HG03103 (cell line): ENCODE results near the gene CTBP1.

ENCODE experiments used
- ATAC-seq: cut with Tn5 transposase; IDR thresholded peaks from one replicate; pipeline ENCODE4 v1.9.1; 2021; ENCODE audit warnings: low read depth; ENCODE audit not compliant: unreplicated experiment

The CTBP1 gene

GRCh38 chr4:1226144-1226481 lies 22.8 kb downstream of the CTBP1 start:
- ATAC-seq = no peak

- no peak for ATAC-seq
Observed at GRCh38 chr4:1225272-1226143, 23.4 kb downstream of the CTBP1 start.

GRCh38 chr4:1223841-1224809 lies 24.8 kb downstream of the CTBP1 start:
- no peak for ATAC-seq

- no peak for ATAC-seq
Observed at GRCh38 chr4:1222938-1223690, 25.8 kb downstream of the CTBP1 start.

- no peak for ATAC-seq
Observed at GRCh38 chr4:1222036-1222789, 26.7 kb downstream of the CTBP1 start.

- no peak for ATAC-seq
Observed at GRCh38 chr4:1221155-1221870, 27.6 kb downstream of the CTBP1 start.

GRCh38 chr4:1220566-1220965 lies 28.4 kb downstream of the CTBP1 start:
- ATAC-seq = no peak

GRCh38 chr4:1219566-1219950 lies 29.4 kb downstream of the CTBP1 start:
- ATAC-seq = no peak

- peak; percentile 63 for ATAC-seq
Observed at GRCh38 chr4:1218634-1219565, 30.0 kb downstream of the CTBP1 start.

GRCh38 chr4:1217366-1217765 lies 31.6 kb downstream of the CTBP1 start:
- no peak for ATAC-seq

GRCh38 chr4:1216869-1217294 lies 32.0 kb downstream of the CTBP1 start:
- no peak for ATAC-seq

- ATAC-seq = no peak
Observed at GRCh38 chr4:1216076-1216614, 32.8 kb downstream of the CTBP1 start.

- no peak for ATAC-seq
Observed at GRCh38 chr4:1215141-1216075, 33.5 kb downstream of the CTBP1 start.

GRCh38 chr4:1214101-1215095 lies 34.5 kb downstream of the CTBP1 start:
- ATAC-seq = no peak

GRCh38 chr4:1213336-1213995 lies 35.5 kb downstream of the CTBP1 start:
- ATAC-seq = no peak
